ENCODE measurements around the gene ADCY4. TPM values are rescaled to one million over a fixed set of nuclear protein-coding genes. Genes with fewer than 3 reads are reported as not detected.
A peak's percentile ranks its signal among the peaks of the same experiment; 100 is the strongest.

ADCY4 gene
- total and polyA plus RNA-seq, 2 of the 13 experiments (the other 11 are each of a cell fraction or from before 2014, with no cell fraction given): 0.03 TPM; not detected in 1

- TF ChIP-seq ZNF713 (CRISPR knock-in tag; IDR thresholded peaks at IDR 0.05) (peak; percentile 98), HNF4G (IDR thresholded peaks at IDR 0.05; ENCODE audit: borderline replicate concordance, low read depth, low read length) (peak; percentile 10; the same call in 1 of the 2 replicates), HNF4G (CRISPR knock-in tag; IDR thresholded peaks at IDR 0.05; ENCODE audit: borderline replicate concordance, low read depth) (peak; percentile 78; the same call in 1 of the 2 replicates), ZNF772 (CRISPR knock-in tag; IDR thresholded peaks at IDR 0.05) (peak; percentile 96), ZNF891 (CRISPR knock-in tag; IDR thresholded peaks at IDR 0.05) (peak; percentile 91), RFX5 (IDR thresholded peaks at IDR 0.05; ENCODE audit: low read depth, low read length) (no peak), SATB2 (CRISPR knock-in tag; IDR thresholded peaks at IDR 0.05) (peak; percentile 99), CCDC6 (CRISPR knock-in tag; IDR thresholded peaks at IDR 0.05) (no peak), TEAD3 (CRISPR knock-in tag; optimal IDR thresholded peaks at IDR 0.05; ENCODE audit: borderline replicate concordance) (peak; percentile 70), ZBED4 (CRISPR knock-in tag; IDR thresholded peaks at IDR 0.05; ENCODE audit: borderline replicate concordance) (0 out of 2 replicates have a peak, but pooled peaks have one; percentile 49), MAF1 (CRISPR knock-in tag; IDR thresholded peaks at IDR 0.05; ENCODE audit: borderline replicate concordance) (peak; percentile 95; the same call in 1 of the 2 replicates), KLF9 (CRISPR knock-in tag; IDR thresholded peaks at IDR 0.05; ENCODE audit: low read depth) (peak; percentile 93; the same call in 1 of the 2 replicates), ZNF678 (CRISPR knock-in tag; IDR thresholded peaks at IDR 0.05) (peak; percentile 99), ZNF24 (IDR thresholded peaks at IDR 0.05) (no peak), NKX3-1 (CRISPR knock-in tag; IDR thresholded peaks at IDR 0.05) (peak; percentile 99)
- TF ChIP-seq, protein P1, sequence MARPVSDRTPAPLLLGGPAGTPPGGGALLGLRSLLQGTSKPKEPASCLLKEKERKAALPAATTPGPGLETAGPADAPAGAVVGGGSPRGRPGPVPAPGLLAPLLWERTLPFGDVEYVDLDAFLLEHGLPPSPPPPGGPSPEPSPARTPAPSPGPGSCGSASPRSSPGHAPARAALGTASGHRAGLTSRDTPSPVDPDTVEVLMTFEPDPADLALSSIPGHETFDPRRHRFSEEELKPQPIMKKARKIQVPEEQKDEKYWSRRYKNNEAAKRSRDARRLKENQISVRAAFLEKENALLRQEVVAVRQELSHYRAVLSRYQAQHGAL (CRISPR knock-in tag; IDR thresholded peaks at IDR 0.05; ENCODE audit: not compliant biosample characterization): peak; percentile 99
- TF ChIP-seq, protein P2, sequence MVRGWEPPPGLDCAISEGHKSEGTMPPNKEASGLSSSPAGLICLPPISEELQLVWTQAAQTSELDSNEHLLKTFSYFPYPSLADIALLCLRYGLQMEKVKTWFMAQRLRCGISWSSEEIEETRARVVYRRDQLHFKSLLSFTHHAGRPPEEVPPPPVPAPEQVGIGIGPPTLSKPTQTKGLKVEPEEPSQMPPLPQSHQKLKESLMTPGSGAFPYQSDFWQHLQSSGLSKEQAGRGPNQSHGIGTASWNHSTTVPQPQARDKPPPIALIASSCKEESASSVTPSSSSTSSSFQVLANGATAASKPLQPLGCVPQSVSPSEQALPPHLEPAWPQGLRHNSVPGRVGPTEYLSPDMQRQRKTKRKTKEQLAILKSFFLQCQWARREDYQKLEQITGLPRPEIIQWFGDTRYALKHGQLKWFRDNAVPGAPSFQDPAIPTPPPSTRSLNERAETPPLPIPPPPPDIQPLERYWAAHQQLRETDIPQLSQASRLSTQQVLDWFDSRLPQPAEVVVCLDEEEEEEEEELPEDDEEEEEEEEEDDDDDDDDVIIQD (CRISPR knock-in tag; IDR thresholded peaks at IDR 0.05; ENCODE audit: low read depth): peak; percentile 85
- TF ChIP-seq, protein P3, sequence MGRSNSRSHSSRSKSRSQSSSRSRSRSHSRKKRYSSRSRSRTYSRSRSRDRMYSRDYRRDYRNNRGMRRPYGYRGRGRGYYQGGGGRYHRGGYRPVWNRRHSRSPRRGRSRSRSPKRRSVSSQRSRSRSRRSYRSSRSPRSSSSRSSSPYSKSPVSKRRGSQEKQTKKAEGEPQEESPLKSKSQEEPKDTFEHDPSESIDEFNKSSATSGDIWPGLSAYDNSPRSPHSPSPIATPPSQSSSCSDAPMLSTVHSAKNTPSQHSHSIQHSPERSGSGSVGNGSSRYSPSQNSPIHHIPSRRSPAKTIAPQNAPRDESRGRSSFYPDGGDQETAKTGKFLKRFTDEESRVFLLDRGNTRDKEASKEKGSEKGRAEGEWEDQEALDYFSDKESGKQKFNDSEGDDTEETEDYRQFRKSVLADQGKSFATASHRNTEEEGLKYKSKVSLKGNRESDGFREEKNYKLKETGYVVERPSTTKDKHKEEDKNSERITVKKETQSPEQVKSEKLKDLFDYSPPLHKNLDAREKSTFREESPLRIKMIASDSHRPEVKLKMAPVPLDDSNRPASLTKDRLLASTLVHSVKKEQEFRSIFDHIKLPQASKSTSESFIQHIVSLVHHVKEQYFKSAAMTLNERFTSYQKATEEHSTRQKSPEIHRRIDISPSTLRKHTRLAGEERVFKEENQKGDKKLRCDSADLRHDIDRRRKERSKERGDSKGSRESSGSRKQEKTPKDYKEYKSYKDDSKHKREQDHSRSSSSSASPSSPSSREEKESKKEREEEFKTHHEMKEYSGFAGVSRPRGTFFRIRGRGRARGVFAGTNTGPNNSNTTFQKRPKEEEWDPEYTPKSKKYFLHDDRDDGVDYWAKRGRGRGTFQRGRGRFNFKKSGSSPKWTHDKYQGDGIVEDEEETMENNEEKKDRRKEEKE (IDR thresholded peaks at IDR 0.05): no peak
- TF ChIP-seq, protein P4, sequence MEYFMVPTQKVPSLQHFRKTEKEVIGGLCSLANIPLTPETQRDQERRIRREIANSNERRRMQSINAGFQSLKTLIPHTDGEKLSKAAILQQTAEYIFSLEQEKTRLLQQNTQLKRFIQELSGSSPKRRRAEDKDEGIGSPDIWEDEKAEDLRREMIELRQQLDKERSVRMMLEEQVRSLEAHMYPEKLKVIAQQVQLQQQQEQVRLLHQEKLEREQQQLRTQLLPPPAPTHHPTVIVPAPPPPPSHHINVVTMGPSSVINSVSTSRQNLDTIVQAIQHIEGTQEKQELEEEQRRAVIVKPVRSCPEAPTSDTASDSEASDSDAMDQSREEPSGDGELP (IDR thresholded peaks at IDR 0.05; ENCODE audit: borderline replicate concordance, low read depth): peak; percentile 64; the same call in 1 of the 2 replicates
These were observed 18.9 kb downstream of the ADCY4 start (continued) for GRCh38 chr14:24315807-24316596.

Data from HepG2 (cell line).